ENCODE results near the gene TP53RK. TPM values are rescaled to one million over a fixed set of nuclear protein-coding genes. Genes with fewer than 3 reads are reported as not detected.
A peak's percentile ranks its signal among the peaks of the same experiment; 100 is the strongest.

Gene TP53RK
- total RNA-seq, 6 donors from 2014 or later: 8.1 to 21.9 (median 12.5) TPM

DNA sequence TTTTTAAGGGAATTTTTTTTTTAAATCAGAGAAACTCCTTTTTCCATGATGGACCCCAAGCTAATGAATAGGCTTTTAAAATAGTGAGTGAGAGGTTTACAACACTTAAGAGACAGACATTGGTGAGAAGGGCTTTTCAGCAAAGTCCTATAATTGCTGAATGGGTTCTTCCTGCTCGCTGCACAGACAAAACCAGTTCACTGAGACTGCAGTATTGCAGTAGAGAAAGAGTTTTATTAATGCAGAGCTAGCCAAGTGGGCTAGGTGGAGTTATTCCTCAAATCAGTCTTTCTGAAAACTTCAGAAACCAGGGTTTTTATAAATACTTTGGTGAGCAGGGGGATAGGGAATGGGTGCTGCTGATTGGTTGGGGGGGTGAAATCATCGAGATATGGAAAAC, 17.0 kb upstream of the TP53RK start:
- Histone ChIP-seq H3K27me3 (no peaks in the 10 kb centered on the region), H3K4me3 (no peak overlapping the region), H3K36me3 (no peaks in the 10 kb centered on the region), H3K9me3 (no peaks in the 10 kb centered on the region), H3K27ac (no peak overlapping the region), H3K4me1 (peaks cover 2 to 23% (median 16%) of the 10 kb centered on the region in 4 donors)
- WGBS, 2 donors: 84 to 91% methylated on average over 2 of the region's 2 CpGs
- TF ChIP-seq POLR2A (IDR thresholded peaks at IDR 0.05) (no peak), EP300 (IDR thresholded peaks at IDR 0.05) (no peak), POLR2AphosphoS5 (IDR thresholded peaks at IDR 0.05) (no peak)
- TF ChIP-seq, protein P1, sequence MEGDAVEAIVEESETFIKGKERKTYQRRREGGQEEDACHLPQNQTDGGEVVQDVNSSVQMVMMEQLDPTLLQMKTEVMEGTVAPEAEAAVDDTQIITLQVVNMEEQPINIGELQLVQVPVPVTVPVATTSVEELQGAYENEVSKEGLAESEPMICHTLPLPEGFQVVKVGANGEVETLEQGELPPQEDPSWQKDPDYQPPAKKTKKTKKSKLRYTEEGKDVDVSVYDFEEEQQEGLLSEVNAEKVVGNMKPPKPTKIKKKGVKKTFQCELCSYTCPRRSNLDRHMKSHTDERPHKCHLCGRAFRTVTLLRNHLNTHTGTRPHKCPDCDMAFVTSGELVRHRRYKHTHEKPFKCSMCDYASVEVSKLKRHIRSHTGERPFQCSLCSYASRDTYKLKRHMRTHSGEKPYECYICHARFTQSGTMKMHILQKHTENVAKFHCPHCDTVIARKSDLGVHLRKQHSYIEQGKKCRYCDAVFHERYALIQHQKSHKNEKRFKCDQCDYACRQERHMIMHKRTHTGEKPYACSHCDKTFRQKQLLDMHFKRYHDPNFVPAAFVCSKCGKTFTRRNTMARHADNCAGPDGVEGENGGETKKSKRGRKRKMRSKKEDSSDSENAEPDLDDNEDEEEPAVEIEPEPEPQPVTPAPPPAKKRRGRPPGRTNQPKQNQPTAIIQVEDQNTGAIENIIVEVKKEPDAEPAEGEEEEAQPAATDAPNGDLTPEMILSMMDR (IDR thresholded peaks at IDR 0.05): no peak
- DNase-seq (no peak), ATAC-seq (ENCODE audit: low FRiP score in 2 of 2) (no peak)

DNA sequence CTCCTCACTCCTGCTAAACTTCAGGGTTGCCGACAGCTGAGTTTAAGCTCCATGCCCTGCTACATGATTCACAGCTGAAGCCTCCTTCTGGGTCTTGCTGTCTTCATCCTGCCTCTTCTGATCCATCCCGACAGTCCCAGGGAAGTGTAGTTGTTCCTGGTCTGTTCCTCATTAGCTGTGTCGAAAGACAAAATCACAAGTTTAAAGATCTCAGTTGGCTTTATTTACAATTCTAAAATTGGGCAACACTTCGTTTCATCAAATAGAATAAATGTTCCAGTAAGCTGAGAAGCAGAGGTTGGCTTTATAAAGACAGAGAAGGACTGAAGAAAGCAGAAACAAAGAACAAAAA, 16.1 kb upstream of the TP53RK start:
- DNase-seq (no peak), ATAC-seq (ENCODE audit: low FRiP score in 2 of 2) (peak in 1 of 2 donors; percentile 34)
- no peaks in the 10 kb centered on the region for H3K36me3 ChIP-seq
- no peaks in the 10 kb centered on the region for H3K27me3 ChIP-seq
- TF ChIP-seq, protein P1 (IDR thresholded peaks at IDR 0.05): no peak
- TF ChIP-seq EP300 (IDR thresholded peaks at IDR 0.05) (no peak), POLR2AphosphoS5 (IDR thresholded peaks at IDR 0.05) (no peak), POLR2A (IDR thresholded peaks at IDR 0.05) (no peak)
- H3K4me3 ChIP-seq: no peak overlapping the region
- no peaks in the 10 kb centered on the region for H3K9me3 ChIP-seq
- 50 to 56% methylated on average over 4 of the region's 4 CpGs for WGBS, 2 donors
- H3K27ac ChIP-seq: peak overlapping the region in 1 of 4 donors; percentile 27
- peaks cover 0 to 14% (median 9%) of the 10 kb centered on the region in 4 donors for H3K4me1 ChIP-seq

DNA sequence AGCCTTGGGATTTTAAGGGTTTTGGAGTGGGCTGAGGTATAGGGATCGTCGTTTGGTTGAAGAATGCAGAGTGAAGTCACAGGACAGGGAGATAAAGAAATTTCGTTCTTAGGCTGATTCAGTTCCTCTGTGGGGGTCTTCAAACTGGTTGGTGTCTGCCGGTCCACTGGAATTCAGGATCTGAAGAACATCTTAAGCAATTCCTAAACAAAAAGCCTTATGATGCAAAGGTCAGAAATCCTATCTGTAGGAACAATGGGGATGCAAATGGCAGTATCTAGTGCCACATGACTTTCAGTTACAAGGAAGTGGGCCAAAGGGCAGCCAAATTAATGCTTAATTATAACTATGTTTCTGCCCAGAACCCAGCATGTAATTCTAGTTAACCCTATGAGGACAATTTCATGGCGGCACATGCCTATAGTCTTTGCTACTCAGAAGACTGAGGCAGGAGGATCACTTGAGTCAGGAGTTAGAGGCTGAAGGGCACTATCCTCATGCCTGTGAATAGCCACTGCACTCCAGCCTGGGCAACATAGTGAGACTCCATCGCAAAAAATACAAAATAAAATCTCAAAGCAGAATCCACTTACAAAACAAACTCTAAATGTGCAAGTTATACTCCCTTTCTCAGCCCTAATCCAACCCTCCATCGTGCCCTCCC, 15.6 kb upstream of the TP53RK start:
- no peaks in the 10 kb centered on the region for H3K9me3 ChIP-seq
- no peak overlapping the region for H3K4me3 ChIP-seq
- ATAC-seq (ENCODE audit: low FRiP score in 2 of 2) (no peak), DNase-seq (no peak)
- peak overlapping the region in 1 of 4 donors; percentile 27 for H3K27ac ChIP-seq
- TF ChIP-seq EP300 (IDR thresholded peaks at IDR 0.05): no peak
- TF ChIP-seq, protein P1 (IDR thresholded peaks at IDR 0.05): no peak
- no peak for TF ChIP-seq POLR2A (IDR thresholded peaks at IDR 0.05)
- TF ChIP-seq POLR2AphosphoS5 (IDR thresholded peaks at IDR 0.05): no peak
- H3K27me3 ChIP-seq: no peaks in the 10 kb centered on the region
- H3K36me3 ChIP-seq: no peaks in the 10 kb centered on the region
- H3K4me1 ChIP-seq: peaks cover 0 to 9% (median 7%) of the 10 kb centered on the region in 4 donors
- 71% methylated on average over 7 of the region's 7 CpGs for WGBS, 2 donors

DNA sequence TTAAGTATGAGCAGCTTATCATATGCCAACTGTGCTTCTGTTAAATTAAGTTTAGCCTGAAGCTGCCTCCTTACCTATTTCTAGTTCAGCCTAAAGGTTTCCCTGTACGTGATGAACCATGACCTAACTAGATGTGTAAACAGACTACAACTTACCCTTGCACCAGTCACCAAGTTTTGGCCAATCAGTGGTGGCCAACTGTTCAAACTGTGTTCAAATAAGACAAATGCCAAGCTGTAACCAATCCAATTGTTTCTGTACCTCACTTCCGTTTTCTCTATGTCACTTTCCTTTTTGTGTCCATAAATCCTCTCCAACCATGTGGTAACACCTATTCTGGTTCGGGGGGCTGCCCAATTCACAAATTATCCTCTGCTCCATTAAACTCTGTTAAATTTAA, 14.2 kb upstream of the TP53RK start:
- H3K27ac ChIP-seq: no peak overlapping the region
- no peak overlapping the region for H3K4me3 ChIP-seq
- no peaks in the 10 kb centered on the region for H3K9me3 ChIP-seq
- H3K4me1 ChIP-seq: no peaks in the 10 kb centered on the region
- no peak for TF ChIP-seq EP300 (IDR thresholded peaks at IDR 0.05)
- no peak for TF ChIP-seq POLR2A (IDR thresholded peaks at IDR 0.05)
- TF ChIP-seq, protein P1 (IDR thresholded peaks at IDR 0.05): no peak
- no peak for TF ChIP-seq POLR2AphosphoS5 (IDR thresholded peaks at IDR 0.05)
- ATAC-seq (ENCODE audit: low FRiP score in 2 of 2): no peak
- no peaks in the 10 kb centered on the region for H3K36me3 ChIP-seq
- DNase-seq: no peak
- no peaks in the 10 kb centered on the region for H3K27me3 ChIP-seq
- WGBS, 2 donors: 74 to 81% methylated on average over 3 of the region's 3 CpGs

Data from upper lobe of left lung (tissue), 6 donors.